ENCODE data around the gene MPC1.

Gene MPC1

DNA sequence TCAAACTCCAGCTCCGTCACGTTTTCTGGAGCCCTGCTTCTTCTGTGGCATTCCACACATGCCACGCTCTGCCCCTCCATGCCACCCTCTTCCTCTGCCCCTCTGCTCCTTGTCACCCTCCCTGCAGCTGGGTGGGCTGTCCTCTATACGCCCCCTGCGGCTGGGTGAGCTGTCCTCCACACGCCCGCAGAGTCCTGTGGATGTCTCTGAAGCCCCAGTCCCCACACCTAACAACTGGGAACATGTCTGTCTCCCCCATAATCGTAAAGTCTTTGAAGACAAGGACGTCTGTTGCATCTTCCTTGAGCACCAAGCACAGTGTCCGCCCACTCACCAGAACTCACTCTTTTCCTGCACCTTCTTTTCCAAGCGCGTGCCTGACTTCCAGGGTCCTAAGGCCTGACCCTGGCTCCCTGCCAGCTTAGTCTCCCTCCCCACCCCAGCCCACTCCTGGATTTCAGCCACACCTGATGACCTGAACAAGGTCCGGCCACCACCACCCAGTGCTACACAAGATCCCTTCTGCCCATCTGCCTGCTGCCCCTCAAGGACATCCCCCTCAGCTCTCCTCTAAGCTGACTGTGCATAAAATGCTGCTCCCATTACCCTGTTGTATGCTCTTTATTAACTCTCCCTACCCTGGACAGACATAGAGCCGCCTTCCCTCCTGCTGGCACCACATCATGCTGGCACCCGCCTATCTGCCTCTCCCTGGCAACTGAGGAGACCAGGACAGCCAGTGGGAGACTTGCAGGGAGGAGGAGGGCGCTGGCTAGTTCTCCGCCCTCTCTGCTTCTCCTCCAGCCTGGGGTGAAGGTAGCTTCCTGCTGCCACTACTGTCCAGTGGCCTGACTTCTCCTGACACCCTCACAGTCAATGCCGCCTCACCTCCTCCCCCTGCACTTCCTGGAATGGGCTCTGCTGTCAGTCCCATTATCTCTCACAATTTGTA lies 63.8 kb downstream of the MPC1 start:
- no peak for DNase-seq (ENCODE audit: low read depth in 2 of 2, low spot score in 1 of 2)

DNA sequence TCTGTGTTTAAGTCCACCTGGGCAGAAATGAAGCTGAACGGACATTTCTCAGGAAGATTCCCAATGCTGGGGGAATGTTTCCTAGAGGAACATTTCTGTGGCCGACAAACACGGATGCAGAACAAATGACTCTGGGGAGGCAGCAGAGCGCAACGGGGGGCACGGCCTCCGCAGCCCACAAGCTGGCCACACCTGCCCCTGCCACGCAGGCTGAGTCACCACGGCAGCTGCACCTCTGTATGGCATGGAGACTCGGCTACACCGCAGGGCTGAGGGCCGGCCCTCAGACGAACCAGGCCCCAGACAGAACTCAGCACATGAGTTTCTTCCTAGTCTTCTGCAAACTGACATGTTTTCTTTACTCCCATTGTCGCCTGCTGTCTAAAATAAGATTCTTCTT lies 64.5 kb downstream of the MPC1 start:
- DNase-seq (ENCODE audit: low read depth in 2 of 2, low spot score in 1 of 2) = no peak

DNA sequence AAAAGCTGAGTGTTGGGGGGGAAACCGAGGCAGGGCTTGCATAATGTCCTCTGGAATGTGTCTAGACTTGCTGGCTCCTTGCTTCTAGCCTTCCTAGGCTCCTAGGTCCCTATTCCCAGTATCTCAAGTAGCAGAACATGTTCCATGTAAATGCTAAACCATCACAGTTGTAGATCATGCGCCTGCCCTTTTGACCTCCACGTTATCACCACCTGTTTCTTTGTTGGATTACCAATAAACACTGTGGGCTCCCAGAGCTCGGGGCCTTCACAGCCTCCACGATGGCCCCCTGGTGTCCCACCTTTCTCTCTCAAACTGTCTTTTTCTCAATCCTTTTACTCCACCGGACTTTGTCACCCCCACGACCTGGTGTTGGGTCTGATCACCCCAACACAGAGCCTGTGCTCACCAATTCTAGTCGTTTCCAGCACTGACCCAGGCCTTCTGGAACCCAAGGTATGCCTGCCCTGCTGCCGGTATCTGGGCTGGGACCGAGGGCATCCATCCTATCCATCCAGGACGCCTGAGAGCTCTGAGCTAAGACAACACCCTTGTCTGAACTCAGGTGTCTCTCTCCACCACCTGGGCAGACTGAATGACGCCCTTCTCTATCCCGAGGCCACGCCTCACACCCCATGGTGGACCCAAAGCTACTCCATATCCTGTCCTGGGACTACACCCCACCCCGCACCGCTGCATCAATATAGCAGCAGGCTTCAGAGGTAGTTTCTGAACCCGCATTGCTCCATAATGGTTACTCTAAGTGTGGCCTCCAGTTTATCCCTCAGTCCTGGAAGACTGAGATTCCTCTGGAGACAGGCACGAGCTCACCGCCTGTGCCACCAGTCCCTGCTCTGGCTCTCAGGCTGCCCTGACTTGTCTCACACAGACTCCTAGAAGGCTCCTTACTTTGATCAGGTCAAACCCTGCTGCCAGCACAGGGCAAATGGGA lies 65.2 kb downstream of the MPC1 start:
- DNase-seq (ENCODE audit: low read depth in 2 of 2, low spot score in 1 of 2) = no peak

DNA sequence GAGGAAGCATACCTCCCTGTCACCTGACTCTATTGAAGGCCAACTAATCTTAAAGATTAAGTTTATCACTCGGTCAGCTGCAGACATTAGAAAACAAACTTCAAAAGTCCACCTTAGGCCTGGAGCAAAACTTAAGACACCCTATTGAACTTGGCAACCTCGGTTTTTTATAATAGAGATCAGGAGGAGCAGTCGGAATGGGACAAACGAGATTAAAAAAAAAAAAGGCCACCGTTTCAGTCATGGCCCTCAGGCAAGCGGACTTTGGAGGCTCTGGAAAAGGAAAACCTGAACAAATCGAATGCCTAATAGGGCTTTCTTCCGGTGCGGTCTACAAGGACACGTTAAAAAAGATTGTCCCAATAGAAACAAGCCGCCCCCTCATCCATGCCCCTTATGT lies 67.3 kb downstream of the MPC1 start:
- DNase-seq (ENCODE audit: low read depth in 2 of 2, low spot score in 1 of 2) = no peak
